Activated T-helper 1 cell treated with anti-CD3 and anti-CD28 coated beads, Interleukin-12 subunit alpha, Interleukin-12 subunit beta, Interleukin-2, Interleukin-4 antibody, amounts not matched to agents 30 ng/mL and 10 ng/mL and 1 ng/mL, durations not matched to agents 14 hours and 24 hours and 36 hours (primary cell): ENCODE results near the gene ATXN2. TPM values are rescaled to one million over a fixed set of nuclear protein-coding genes. Genes with fewer than 3 reads are reported as not detected.
"Not testable (repeated sequence)": the region's sequence is repeated elsewhere in the genome, so short reads cannot be mapped to it uniquely, and the experiment has no call there.

ENCODE experiments used
- DNase-seq: peaks from one replicate; pipeline ENCODE4 v3.0.0; 2021; ENCODE audit warnings: low spot score
- H3K27ac Mint-ChIP-seq: one replicate; pipeline ENCODE4 v1.8.0; 2021; ENCODE audit warnings: mild to moderate bottlenecking, mixed read lengths
- H3K27me3 Mint-ChIP-seq: one replicate; pipeline ENCODE4 v1.8.0; 2022; ENCODE audit warnings: mild to moderate bottlenecking, moderate library complexity, mixed read lengths; ENCODE audit not compliant: insufficient read depth
- H3K36me3 Mint-ChIP-seq: one replicate; pipeline ENCODE4 v1.8.0; 2021; ENCODE audit warnings: low read depth, mixed read lengths
- H3K4me1 Mint-ChIP-seq: one replicate; pipeline ENCODE4 v1.8.0; 2021; ENCODE audit warnings: low read depth, mixed read lengths
- H3K4me3 Mint-ChIP-seq: one replicate; pipeline ENCODE4 v1.8.0; 2021; ENCODE audit warnings: mild to moderate bottlenecking, moderate library complexity, mixed read lengths
- H3K9me3 Mint-ChIP-seq: one replicate; pipeline ENCODE4 v1.8.0; 2021; ENCODE audit warnings: mixed read lengths
- intact Hi-C: fragments of 100-400 bp; cut with micrococcal nuclease; formaldehyde crosslinking; loops from one replicate; pipeline ENCODE4 v1.15.1; 2024
- total RNA-seq: library from RNA; stranded (reverse); gene quantifications from 2 replicates; pipeline ENCODE4 v1.2.3, GENCODE V29; 2022

The ATXN2 gene
- total RNA-seq, 1 donor from 2014 or later = 54.4 TPM

DNA sequence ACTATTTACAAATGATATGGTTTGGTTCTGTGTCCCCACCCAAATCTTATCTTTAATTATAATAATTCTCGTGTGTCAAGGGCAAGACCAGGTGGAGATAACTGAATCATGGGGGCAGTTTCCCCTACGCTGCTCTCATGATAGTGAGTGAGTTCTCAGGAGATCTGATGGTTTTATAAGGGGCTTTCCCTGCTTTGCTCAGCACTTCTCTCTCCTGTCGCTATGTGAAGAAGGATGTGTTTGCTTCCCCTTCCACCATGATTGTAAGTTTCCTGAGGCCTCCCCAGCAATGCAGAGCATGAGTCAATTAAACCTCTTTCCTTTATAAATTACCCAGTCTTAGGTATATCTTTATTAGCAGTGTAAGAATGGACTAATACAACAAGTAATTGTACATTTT is 43.8 kb downstream of the ATXN2 start:
- DNase-seq, H3K4me3 Mint-ChIP-seq, H3K27ac Mint-ChIP-seq, H3K4me1 Mint-ChIP-seq, intact Hi-C loops, H3K27me3 Mint-ChIP-seq: not testable (repeated sequence)
- H3K9me3 Mint-ChIP-seq = peaks cover 12% of the 10 kb centered on the region
- H3K36me3 Mint-ChIP-seq = peaks cover 22% of the 10 kb centered on the region

DNA sequence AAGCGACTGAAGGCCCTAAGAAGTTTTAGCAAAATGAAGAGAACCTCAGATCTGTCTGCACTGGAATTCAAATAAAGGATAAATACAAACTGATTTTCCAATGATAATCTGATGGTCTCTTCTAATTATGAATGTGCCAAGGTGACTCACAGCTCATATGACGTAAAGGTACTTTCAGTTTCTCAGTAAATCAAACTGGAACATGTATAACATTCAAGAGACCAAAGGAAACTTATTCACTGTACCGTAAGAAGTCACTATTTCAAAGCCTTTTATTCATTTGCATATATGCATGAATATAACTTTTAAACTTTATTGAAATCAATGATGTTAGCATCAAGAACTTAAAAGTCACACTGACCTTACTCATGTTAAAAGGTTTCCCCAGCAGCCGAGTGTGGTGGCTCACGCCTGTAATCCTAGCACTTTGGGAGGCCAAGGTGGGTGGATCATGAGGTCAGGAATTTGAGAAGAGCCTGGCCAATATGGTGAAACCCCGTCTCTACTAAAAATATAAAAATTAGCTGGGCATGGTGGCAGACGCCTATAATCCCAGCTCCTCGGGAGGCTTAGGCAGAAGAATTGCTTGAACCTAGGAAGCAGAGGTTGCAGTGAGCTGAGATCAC is 52.2 kb downstream of the ATXN2 start:
- Mint-ChIP-seq H3K4me3 (peak overlapping the region; percentile 11), H3K36me3 (peaks cover 35% of the 10 kb centered on the region)
- intact Hi-C loops = loop anchor here (1.0 to 5.0 kb wide), 6 partner anchors 18 to 968 kb away; partner anchors contain the start of genes ACAD10, ATXN2, BRAP and SH2B3

DNA sequence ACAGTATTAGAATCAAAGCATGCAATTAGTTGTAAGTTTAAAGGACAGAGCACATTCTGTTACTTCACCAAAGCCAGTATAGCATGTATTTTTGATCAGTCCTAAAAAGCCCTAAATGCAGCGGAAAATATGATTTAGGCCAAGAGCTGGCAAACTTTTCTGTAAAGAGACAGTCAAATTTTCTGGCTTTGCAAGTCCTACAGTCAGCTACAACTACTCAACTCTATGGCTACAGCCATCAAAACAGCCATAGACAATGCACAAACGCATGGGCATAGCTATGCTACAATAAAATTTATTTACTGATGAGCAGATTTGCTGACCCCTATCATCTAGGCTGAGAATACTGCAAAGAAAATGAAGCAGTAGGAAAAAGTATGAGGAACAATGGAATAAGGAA is 52.9 kb downstream of the ATXN2 start:
- Mint-ChIP-seq H3K27me3 (no peaks in the 10 kb centered on the region), H3K9me3 (no peaks in the 10 kb centered on the region), H3K4me1 (peaks cover 29% of the 10 kb centered on the region), H3K4me3 (peak overlapping the region; percentile 10), H3K27ac (peak overlapping the region; percentile 95), H3K36me3 (peaks cover 33% of the 10 kb centered on the region)
- DNase-seq = no peak
- intact Hi-C loops = loop anchor here (1.0 to 5.0 kb wide), 6 partner anchors 17 to 967 kb away; partner anchors contain the start of genes ACAD10, ATXN2, BRAP and SH2B3

More for the DNA sequence above, 52.2 kb downstream of the ATXN2 start:
- Mint-ChIP-seq H3K4me1 (peaks cover 29% of the 10 kb centered on the region), H3K27me3 (no peaks in the 10 kb centered on the region), H3K27ac (peak overlapping the region; percentile 95), H3K9me3 (no peaks in the 10 kb centered on the region)
- no peak for DNase-seq

DNA sequence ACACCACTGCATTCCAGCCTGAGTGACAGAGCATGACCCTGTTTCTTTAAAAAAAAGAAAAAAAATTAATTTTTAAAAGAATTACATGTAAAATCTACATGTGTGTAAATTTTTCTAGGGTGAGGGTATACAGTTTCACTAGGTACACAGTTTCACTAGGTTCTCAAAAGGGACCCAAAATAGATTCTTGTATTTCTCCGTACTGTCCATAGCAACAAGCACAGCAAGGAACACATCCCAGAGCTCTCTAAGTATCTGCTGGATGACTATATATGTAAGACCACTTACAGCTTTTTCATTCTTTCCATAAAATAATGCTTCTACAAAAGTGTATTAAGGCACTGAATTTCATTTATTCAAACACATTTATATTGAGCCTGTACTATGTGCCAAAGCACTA is 55.1 kb downstream of the ATXN2 start:
- Mint-ChIP-seq H3K4me1 (peaks cover 29% of the 10 kb centered on the region), H3K9me3 (no peaks in the 10 kb centered on the region), H3K27ac (peak overlapping the region; percentile 55), H3K4me3 (no peak overlapping the region), H3K36me3 (peaks cover 29% of the 10 kb centered on the region), H3K27me3 (no peaks in the 10 kb centered on the region)
- DNase-seq = no peak
- intact Hi-C loops = no loop called here

DNA sequence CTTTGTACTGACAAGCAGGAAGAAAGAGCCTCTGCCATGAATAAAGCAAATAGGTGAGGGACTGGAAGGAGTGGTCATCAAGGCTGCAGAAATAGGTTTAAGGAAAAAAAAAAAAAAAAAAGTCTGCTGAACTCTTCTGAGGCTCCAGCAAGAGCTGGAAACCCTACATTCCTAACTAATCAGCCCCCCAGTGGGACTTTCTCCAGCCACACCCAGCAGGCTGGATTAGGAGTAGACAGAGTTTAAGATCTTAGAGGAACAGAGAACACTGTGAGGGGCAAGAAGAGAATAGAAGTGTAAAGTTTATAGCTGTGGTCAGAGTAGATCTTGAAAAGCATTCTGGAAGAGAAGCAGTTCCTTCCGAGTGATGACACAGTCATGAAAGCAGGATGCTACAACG is 66.4 kb downstream of the ATXN2 start:
- no peaks in the 10 kb centered on the region for H3K27me3 Mint-ChIP-seq
- H3K4me1 Mint-ChIP-seq = peaks cover 14% of the 10 kb centered on the region
- no peaks in the 10 kb centered on the region for H3K9me3 Mint-ChIP-seq
- H3K27ac Mint-ChIP-seq = no peak overlapping the region
- peaks cover 6% of the 10 kb centered on the region for H3K36me3 Mint-ChIP-seq
- intact Hi-C loops = loop anchor here (5.0 kb wide), 1 partner anchor 65 kb away; the partner anchor contains the start of gene ATXN2
- no peak overlapping the region for H3K4me3 Mint-ChIP-seq
- DNase-seq = no peak

DNA sequence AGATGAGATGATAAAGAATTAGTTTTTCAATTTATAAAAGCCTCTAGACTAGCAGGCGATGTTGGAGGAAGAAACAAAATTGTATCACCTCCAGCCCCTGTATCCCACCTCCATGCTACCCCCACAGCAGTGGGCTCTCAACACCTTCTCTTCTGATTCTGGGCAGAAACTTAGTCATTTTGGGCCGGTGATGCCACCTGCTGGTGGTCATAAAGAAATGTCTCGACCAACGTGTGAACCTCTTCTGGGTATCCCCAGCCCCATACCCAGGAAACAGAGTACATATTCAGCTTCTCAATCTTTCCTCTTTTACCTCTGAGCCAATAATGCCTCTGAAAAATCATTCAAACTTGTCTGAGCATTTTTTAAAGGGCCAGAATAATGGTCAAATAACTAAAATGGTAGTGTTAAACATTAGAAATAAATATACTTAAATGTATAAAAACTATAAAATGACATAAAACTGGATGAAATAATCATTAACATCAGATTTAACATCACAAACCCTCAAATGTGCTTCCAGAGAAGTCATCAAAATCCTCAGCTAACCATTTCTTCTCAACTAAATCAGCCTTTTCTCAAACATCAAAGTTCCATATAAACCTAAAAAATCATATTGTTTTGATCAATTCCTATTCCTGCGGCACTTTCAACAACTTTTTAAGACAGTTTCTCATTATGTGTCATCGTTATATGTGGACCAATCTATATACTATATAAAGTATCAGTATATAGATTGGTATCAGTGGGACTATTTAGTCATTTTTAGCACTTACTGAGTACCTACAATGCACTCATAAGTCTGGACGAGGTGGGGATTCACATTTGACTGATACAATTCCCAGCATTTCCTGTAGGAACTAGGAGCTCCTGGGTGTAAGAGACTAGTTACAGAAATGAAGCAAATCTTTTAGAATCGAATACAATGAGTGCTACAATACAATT is 69.4 kb downstream of the ATXN2 start:
- no peak overlapping the region for H3K4me3 Mint-ChIP-seq
- peak; percentile 47 for DNase-seq
- H3K27me3 Mint-ChIP-seq = no peaks in the 10 kb centered on the region
- intact Hi-C loops = loop anchor here (1.0 to 5.0 kb wide), 6 partner anchors 8 to 198 kb away; partner anchors contain the start of gene ATXN2
- H3K9me3 Mint-ChIP-seq = no peaks in the 10 kb centered on the region
- peaks cover 14% of the 10 kb centered on the region for H3K4me1 Mint-ChIP-seq
- H3K27ac Mint-ChIP-seq = peak overlapping the region; percentile 44
- peaks cover 11% of the 10 kb centered on the region for H3K36me3 Mint-ChIP-seq

DNA sequence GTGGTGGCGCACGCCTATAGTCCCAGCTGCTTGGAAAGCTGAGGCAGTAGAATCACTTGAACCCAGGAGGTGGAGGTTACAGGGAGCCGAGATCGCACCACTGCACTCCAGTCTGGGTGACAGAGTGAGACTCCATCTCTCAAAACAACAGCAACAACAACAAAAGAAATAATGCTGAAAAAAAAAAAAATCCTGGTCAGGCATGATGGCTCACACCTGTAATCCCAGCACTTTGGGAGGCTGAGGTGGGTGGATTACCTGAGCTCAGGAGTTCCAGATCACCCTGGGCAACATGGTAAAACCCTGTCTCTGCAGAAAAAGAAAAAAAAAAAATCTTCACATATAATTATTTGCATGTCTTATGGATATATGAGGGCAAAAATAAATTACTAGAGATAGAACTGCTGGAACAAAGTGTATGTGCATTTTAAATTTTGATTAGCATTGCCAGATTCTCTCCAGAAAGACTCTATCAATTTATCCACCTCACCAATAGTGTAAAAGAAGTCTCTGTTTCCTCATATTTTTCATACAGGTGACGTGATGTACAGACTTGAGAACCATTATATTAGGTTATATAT is 75.4 kb downstream of the ATXN2 start:
- Mint-ChIP-seq H3K27me3 (no peaks in the 10 kb centered on the region), H3K4me3 (no peak overlapping the region)

DNA sequence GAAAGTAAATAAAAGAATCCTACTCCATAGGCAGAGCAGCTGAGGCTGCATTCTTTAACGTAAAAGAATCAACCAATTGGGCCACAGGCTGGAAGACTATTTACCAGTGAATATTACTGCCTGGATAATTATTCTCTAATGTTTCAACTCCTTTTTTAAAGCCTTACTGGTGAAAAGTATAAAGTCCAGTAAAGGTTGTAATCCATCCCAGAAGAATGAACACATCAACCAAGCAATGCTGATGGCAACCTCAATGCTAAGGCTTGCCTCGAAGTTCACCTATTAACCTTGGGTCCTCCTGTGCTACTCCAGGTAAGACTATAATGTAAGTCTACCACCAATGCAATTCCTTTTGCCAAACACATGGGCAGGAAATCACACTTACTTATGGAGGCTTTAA is 77.3 kb downstream of the ATXN2 start:
- H3K27ac Mint-ChIP-seq = no peak overlapping the region
- no peak for DNase-seq
- H3K36me3 Mint-ChIP-seq = peaks cover 7% of the 10 kb centered on the region
- intact Hi-C loops = loop anchor here (1.0 kb wide), 1 partner anchor 8 kb away; no protein-coding TSS in a partner anchor
- H3K4me1 Mint-ChIP-seq = no peaks in the 10 kb centered on the region
- H3K27me3 Mint-ChIP-seq = no peaks in the 10 kb centered on the region
- no peak overlapping the region for H3K4me3 Mint-ChIP-seq
- H3K9me3 Mint-ChIP-seq = no peaks in the 10 kb centered on the region

More for the DNA sequence above, 75.4 kb downstream of the ATXN2 start:
- DNase-seq = no peak
- no peak overlapping the region for H3K27ac Mint-ChIP-seq
- H3K4me1 Mint-ChIP-seq = no peaks in the 10 kb centered on the region
- peaks cover 10% of the 10 kb centered on the region for H3K36me3 Mint-ChIP-seq
- H3K9me3 Mint-ChIP-seq = no peaks in the 10 kb centered on the region
- intact Hi-C loops = no loop called here

DNA sequence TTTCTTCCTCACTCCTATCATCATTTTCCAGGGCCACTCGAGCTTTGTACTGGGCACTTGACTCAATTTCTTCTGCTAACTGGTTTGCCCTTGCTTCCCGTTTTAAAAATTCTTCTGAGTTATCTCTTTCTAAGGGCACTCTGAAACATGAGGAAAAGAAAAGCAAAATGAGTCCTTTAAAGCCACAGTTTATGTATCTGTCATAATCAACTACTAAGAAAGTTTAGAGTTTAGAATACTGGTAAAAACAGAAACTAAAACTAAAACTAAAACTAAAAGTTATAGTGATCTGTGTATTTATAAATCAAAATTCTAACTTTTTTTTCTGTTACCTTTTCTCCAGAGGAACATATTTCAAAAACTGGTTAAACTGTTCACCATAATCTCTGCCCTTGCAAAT is 79.2 kb downstream of the ATXN2 start:
- Mint-ChIP-seq H3K9me3 (no peaks in the 10 kb centered on the region), H3K27me3 (no peaks in the 10 kb centered on the region), H3K4me3 (no peak overlapping the region), H3K36me3 (peaks cover 8% of the 10 kb centered on the region), H3K27ac (no peak overlapping the region), H3K4me1 (no peaks in the 10 kb centered on the region)
- DNase-seq = no peak
- intact Hi-C loops = no loop called here

DNA sequence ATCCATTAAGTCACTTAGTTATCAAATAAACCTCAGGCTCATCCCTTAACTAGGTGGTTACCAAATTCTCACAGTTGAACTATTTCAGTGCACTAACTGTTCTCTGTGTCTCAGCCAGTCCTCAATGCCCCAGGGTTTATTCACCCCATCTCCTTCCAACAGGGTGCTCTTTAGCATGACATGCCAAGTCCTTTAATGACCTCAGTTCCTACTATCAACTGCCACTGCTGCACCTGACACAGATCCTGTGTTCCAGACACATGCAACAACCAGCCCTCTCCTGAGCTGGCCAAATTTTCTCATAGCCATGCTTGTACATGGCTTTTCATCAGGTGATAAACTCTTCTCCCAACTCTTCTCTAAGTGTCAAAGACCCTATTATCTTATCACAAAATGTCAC is 80.0 kb downstream of the ATXN2 start:
- Mint-ChIP-seq H3K27me3 (no peaks in the 10 kb centered on the region), H3K4me3 (no peak overlapping the region), H3K27ac (no peak overlapping the region), H3K36me3 (peaks cover 5% of the 10 kb centered on the region), H3K4me1 (no peaks in the 10 kb centered on the region), H3K9me3 (no peaks in the 10 kb centered on the region)
- no peak for DNase-seq
- intact Hi-C loops = no loop called here

DNA sequence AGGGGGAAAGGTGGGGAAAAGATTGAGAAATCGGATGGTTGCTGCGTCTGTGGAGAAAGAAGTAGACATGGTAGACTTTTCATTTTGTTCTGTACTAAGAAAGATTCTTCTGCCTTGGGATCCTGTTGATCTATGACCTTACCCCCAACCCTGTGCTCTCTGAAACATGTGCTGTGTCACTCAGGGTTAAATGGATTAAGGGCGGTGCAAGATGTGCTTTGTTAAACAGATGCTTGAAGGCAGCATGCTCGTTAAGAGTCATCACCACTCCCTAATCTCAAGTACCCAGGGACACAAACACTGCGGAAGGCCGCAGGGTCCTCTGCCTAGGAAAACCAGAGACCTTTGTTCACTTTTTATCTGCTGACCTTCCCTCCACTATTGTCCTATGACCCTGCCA is 91.4 kb downstream of the ATXN2 start:
- Mint-ChIP-seq H3K36me3 (peaks cover 34% of the 10 kb centered on the region), H3K4me1 (peaks cover 16% of the 10 kb centered on the region)
- H3K27me3 Mint-ChIP-seq, intact Hi-C loops, DNase-seq, H3K9me3 Mint-ChIP-seq, H3K4me3 Mint-ChIP-seq, H3K27ac Mint-ChIP-seq: not testable (repeated sequence)

DNA sequence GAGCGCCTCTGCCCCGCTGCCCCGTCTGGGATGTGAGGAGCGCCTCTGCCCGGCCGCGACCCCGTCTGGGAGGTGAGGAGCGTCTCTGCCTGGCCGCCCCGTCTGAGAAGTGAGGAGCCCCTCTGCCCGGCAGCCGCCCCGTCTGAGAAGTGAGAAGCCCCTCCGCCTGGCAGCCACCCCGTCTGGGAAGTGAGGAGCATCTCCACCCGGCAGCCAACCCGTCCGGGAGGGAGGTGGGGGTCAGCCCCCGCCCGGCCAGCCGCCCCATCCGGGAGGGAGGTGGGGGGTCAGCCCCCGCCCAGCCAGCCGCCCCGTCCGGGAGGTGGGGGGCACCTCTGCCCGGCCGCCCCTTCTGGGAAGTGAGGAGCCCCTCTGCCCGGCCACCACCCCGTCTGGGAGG is 91.9 kb downstream of the ATXN2 start:
- H3K27ac Mint-ChIP-seq, DNase-seq, H3K9me3 Mint-ChIP-seq, H3K4me3 Mint-ChIP-seq, intact Hi-C loops, H3K27me3 Mint-ChIP-seq: not testable (repeated sequence)
- H3K4me1 Mint-ChIP-seq = peaks cover 16% of the 10 kb centered on the region
- peaks cover 34% of the 10 kb centered on the region for H3K36me3 Mint-ChIP-seq

DNA sequence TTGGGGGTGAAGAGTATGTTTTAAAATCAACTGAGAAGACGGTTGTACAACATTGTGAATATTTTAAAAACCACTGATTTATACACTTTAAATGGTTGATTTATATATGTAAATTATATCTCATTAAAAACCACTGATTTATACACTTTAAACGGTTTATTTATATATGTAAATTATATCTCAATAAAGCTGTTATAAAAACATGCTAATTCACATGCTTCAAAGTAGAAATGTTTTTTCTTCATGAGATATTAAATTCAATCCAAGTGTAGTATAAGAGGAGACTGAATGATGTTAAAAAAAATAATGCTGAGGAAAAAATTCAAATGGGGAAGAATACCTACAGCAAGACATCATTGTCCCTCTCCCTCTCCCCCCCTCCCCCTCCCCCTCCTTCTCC is 92.9 kb downstream of the ATXN2 start:
- intact Hi-C loops = no loop called here
- DNase-seq = no peak
- no peak overlapping the region for H3K4me3 Mint-ChIP-seq
- H3K4me1 Mint-ChIP-seq = peaks cover 16% of the 10 kb centered on the region
- H3K36me3 Mint-ChIP-seq = peaks cover 31% of the 10 kb centered on the region
- H3K27me3 Mint-ChIP-seq = no peaks in the 10 kb centered on the region
- no peak overlapping the region for H3K27ac Mint-ChIP-seq
- H3K9me3 Mint-ChIP-seq = no peaks in the 10 kb centered on the region
